ENCODE results near the gene DAB1.

The DAB1 gene

DNA sequence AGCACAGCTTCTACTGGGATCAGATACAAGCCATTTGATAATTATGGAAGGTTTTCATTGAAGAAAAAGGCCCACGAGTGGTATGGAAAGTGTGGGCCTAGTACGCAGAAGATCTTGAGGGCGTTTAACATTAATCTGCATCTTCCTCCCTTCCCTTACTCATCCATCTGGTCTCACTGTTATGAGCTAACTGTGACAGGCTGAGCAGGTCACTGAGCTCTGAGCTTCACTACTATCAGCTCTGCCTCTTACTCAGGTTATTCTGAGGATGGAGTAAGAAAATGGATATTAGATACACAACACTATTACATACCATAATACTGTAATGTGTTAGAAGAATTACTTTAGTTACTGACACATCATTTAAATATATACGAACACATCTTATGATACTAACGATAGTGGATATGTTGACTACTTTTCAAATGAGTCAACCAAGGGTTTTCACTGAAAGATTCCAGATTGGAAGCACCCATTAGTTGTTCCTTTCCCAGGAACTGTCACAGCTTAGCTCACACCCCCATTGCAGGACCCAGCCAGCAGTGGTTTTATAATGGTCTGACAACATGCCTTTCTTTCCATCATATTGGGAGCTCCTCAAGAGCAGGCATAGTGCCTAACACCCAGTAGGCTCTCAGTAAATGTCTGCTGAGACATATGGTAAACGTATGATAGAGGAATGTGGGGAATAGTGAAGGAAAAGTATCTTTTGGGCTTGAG is 360.3 kb downstream of the DAB1 start:
- no peak for DNase-seq

DNA sequence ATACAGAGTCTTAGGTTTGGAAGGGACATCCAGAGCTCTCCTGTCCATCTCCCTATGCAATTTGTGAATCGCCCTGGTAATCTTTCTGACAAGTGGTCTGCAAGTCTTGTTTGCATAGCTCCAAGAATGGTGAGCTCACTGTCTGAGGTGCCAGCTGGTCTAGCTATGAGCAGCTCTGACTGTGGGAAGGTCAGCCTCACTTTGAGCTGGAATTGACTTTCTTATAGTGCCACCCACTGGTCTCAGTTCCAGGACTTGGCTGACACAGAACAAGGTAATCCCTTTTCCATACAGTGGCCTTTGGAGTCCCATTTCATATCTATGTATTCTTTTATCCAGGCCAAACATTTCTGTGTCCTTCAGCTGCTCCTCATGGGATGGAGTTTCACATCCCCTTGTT is 362.5 kb downstream of the DAB1 start:
- no peak for DNase-seq

DNA sequence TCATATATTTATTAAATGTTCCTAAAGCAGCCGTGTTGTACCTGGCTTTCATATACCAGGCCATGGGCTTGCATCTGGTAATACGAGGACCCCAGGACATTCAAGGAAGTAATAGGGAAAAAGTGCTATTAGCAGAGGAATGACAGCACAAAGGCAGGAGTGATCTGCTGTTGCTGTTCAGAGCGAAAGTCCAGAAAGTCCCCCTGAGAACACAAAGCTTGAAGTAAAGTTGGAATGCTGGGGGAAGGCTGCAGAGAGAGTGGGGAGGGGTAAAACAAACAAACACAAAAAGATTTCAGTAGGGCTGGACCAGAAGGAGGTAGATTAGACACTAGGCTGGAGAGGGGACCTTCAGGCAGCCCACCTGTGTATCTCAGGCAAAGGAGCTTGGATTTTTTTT is 363.4 kb downstream of the DAB1 start:
- DNase-seq = no peak

DNA sequence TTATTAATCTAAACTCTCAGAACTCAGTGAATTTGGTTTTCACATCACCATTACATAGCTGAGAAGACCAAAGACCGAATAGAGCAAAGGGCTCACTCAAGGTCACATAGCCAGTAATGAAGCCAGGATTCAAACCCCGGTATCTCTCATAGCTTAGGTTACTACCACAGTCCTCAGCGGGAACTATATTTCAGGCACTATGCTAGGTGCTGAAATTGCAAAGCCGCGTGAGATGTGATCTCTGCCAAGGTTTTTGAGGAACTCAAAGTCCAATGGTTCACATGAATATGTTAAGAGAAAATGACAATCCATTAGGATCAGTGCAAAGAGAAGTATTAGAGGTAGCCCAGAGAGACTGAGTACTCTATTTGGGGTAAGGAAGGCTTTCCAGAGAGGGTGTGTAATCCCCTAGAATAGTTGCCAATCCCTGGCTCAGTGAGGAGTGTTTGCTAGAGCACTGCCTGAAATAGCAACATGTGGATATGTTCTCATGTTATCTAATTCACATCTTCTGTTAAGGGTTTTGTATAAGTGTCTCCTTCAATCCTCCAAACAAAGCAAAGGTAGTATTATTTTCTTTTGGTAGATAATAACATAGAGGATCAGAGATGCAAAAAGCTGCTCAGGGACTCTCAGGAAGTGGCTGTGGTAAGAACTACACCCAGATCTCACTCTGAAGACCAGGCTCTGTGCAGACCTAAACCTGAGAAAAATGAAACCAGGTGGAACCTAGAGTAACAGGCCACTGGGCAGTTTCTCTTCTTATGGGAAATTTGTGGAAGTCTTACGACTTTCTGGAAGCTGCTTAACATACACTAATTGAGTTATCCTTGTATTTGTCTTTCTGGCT is 365.0 kb downstream of the DAB1 start:
- DNase-seq = no peak

DNA sequence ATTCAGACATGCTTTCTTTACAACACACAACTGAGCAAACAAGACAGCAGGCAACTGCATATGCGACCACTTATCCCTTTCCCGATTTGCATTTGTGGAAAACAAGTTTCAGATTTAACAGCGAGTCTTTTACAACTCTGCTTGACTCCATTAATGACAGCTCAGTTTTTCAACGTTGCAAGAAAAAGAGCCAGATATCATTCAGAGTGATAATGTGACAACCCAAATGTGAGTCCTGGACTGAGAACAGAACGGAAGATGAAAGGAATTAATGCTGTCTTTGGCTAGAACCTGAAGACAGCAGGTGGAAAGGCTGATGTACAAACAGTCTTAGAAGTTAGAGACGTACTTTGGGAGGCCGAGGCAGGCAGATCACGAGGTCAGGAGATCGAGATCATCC is 375.0 kb downstream of the DAB1 start:
- DNase-seq = no peak

DNA sequence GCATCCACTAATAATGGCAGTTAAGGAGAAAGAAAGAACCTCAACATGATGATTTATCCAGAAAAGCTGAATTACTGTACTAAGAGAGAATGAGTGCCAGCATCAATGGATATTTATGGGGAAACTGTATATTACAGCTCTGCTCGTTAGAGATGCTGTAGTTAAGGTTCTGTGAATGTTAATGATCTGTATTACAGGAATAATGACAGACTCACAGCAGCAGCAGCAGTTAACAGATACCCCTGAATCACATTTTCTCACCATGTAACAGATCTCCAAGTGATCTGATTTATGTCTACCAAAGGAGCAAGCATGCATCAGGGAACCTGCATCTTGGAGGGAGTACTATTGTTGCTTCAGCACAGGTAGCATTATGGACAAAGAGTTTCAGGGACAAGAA is 377.4 kb downstream of the DAB1 start:
- DNase-seq = no peak

DNA sequence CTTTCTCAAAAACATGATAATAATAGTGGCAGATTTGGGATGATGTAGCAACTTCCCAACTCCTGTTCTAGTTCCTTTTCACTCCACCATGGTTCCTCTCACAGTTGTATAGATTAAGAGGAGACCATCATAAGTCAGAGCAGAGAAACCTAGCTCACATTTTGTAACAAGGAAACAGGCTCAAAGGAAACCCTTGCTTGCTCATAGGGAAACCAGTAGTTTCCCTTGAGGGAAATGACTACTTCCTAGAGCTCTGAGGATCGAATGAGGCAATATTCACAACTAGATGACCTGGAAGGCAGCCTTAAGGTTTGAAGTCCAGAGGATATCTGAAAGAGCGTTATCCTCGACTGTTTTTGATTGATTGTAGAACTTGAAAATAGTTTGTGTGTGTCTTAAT is 382.0 kb downstream of the DAB1 start:
- no peak for DNase-seq

DNA sequence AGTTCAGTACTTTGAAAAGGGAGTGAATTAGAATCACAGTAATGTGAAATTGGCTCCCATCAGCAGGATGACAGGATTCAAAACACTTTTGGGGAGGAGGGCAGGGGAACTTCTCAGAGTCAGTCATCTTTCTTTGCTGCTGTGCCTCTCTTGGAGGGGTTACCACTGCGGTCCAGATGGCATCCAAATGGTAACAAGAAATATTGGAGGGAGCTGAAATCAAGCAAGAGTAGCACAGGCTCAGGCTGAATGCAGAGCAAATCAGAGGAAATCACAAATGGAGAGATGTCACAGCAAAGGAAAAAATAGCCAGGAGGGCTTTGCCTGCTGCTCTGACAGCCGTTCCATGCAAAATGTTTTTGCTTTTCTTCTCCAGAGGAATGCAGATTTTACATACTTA is 383.0 kb downstream of the DAB1 start:
- DNase-seq = no peak

DNA sequence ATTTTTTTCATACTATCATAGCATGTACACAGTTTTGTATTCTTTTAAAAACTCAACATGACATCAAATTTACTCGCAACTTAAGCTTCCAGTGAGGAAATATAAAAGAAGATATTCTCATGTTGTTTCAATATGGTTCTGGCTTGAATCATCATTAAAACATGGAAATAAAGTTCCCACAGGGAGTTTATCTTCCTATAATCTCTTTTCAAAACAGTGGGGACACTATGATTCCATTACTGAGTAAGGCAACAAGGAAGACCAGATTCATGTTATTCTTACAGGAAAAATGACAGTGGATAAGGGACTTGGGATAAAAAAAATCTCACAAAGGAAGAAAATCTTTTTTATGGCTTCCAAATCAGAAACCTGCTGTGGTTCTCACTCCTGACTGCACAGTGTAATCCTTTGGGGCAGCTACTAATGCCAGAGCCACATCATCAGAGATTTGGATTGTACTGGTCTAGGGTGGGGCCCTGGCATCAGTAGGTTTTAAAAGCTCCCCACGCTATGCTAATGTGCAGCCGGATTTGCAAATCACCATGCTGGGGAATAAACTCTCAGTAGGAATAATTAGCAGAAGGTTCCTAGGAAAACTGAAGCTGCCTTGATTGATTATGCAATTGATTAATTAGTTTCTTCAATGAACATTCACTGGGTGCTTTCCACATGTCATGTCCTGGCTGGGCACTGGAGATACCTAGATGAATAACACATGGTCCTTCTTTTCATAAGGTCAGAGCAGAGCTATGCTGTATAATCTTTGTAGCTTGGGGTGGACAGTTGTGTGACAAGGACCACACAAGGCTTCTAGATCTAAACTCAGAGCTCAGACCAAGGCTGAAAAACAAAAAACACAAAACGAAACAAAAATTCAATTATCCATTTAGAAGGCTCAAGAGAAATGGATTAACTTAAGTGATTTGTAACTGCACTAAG is 386.9 kb downstream of the DAB1 start:
- no peak for DNase-seq

DNA sequence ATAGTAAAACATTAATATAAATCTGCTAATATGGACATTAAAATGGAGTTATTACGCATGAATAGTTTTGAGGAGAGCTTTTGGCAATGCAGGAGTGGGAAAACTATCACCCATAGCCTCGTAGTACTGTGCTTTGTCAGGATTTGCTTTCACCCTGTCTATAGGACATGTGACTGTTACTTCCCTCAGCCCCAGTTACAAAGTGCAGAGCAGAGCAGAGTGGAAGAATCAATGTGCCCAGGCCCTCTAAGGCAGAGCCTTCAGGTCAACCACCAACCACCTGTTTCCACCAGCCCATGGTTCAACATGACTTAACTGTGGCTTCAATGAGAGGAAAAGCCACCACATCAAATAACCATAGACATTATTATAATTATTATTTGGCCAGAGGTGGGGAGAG is 389.1 kb downstream of the DAB1 start:
- DNase-seq = no peak

DNA sequence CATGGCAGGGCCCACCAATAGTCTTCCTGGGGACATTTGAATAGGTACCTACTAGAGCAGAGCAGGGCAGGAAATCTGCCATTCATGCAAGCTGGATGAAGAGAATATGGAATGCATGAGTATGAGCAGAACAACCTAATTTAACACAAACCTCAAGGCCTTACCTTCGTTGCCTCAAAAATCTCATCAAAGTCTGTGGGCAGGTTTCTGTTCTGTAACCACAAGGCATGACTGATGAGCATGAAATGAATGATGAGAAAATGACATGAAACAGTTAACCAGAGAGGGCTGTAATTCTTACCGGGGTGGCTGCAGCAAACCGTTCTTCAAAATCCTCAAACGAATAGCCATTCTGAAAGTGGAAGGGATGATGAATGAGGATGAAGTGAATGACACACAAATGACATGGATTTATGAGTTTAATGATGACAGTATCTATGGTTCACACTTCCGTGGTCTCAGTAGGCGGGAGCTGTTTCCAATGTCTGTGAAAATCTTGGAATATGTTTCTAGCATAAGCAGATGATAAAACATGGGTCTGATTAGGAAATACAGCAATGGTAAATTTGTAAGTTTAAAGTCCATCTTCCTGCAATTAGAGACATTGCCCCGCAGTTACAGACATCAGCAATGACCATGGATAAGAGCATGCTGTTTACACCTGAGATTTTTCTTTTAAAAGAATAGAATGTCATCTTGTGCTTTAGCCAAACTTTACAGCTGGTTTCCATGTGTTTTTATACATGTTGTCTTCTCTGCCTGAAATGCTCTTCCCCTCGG is 390.4 kb downstream of the DAB1 start:
- DNase-seq = no peak

DNA sequence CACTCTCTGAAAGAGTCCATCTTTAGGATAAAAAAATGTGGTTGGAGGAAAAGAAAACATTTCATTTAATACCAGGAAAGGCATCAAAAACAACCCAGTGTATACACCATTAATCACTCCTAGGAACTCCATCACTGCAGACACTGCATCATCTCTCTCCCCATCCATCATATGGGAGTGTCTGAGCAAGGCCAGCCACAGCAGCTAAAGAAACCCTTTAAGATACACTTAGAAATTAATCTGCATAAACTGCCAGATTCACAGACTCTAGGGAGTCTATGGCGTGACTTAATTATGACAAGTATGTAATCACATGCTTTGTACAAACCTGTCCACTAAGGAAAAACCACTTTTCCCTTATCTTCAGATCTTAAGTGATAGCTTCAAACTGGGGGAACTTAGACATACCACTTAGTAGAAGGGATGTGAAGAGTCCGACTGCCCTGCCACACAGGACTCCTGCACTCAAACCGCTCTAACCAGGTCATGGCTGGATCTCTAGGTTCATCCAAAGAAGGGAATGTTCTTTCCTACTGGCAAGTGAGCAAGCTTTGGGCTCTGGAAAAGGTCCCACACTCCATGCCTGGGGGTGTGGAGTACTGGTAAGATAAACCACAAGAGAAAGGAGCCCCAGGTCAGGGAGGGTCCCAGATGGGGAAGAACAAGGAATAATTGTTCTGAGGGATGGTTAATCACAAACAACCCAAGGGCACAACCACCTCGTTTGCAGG is 397.1 kb downstream of the DAB1 start:
- no peak for DNase-seq

DNA sequence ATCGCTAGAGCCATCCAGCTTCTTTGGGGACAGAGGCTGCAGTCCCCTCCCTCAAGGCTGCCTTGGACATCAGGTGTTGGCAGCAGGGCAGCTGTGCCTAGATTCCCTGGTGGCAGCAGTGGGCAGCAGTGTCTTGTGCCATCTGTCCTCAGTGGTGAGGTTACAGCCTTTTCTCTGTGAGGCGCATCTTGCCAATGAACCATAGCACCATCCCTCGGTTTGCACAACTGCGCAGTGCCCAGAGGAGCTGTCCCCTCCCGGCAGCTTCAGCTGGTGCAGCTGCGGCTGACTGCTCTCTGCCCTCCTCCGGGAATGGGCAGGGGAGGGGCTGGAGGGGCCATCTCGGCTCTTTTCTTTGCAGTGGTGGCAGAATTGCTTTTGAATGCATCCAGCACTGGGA is 399.0 kb downstream of the DAB1 start:
- no peak for DNase-seq

DNA sequence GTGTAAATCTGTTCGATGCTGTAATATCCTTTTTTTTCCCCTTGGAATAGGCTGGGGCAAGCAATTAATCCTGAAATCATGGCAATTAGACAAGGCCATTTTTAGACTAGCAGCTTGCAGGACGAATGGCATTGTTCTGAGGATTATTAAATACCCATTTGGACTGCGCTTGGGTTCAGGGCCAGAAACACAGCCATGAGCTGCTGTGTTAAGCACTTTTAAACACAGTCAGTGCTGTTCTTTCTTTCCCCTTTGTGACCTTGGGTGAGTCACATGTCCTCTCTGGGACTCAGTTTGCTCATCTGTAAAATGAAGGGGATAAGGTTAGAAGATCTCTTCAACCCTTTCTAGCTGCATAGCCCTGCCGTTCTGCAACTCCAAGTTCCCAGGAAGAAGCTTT is 399.4 kb downstream of the DAB1 start:
- no peak for DNase-seq

DNA sequence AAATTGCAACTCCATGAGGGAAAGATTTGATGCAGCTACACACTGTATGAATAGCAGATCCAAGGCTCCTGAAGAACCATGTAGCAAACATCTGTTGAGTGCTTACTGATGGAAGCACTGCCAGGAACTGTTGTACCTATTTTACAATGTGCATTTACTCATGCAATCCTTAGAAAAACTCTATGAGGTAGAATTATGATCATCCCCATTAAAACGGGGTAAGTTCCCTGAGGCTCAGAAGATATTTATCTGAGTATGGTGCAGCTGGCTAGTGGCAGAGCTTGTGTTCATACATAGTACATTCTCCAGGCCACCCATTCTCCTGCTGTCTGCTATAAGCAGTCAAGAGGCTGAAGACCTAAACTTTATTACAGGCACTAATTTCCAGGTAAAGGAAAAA is 403.6 kb downstream of the DAB1 start:
- no peak for DNase-seq

DNA sequence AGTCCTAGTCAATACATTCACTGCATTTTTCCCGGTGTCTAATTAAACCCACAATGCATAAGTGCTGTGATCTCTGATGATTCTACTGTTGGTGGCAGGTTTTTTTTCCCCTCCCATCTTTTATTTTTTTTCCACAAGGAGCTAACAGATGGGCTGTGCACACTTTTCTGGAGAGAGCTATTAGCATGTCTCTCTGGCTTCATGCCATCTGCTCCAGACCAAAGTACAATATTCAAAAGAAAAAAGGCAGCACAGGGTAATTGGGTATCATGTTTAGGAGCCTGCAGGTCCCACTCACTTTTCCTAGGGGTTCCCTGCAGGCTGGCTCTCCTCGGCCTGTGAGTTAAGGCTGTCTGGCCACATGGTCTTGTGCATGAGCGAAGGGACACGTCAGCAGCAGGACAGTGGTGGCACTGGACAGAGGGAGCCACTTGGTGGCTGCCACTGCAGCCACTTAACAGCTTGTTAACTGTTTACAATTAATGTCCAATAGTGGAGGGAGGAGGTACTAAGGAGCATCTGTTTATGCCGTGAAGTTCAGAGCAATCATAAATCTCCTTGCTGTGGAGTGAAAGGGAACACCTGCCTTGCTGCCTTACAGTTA is 404.5 kb downstream of the DAB1 start:
- no peak for DNase-seq

DNA sequence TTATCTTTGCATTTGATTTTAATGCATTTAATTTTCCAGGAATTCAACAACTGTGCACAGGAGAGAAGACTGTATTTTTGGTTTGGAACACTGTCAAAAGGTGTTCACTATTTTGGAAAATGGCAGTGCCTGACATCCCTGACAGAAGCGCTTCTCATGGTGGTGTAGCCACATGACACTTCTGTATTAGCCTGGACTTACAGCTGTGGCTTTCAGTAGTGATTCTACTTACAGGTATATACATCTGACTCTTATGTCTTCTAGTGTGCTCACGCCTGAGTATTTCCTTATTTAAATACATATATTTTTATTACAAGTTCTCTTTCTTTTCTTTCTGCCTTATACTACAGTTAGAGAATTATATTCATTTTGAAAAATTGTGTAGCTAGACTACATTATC is 405.7 kb downstream of the DAB1 start:
- no peak for DNase-seq

DNA sequence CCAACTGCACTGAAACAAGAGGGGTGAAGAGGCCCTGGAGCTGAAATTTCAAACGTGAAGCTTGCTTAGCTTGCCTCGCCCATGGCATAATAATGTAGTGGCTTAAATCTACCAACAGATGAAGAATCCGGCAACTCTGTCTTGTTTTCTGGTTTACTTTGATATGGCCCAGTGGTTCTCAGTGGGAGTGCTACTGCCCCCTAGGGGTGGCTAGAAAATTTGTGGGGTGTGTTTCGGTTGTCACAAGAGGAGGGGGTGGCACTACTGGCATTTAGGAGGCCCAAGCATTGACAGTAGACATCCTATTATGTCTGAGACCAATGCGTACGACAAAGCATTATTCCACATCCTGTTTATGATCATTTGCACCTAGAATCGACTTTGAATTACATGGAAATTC is 406.1 kb downstream of the DAB1 start:
- DNase-seq = no peak

DNA sequence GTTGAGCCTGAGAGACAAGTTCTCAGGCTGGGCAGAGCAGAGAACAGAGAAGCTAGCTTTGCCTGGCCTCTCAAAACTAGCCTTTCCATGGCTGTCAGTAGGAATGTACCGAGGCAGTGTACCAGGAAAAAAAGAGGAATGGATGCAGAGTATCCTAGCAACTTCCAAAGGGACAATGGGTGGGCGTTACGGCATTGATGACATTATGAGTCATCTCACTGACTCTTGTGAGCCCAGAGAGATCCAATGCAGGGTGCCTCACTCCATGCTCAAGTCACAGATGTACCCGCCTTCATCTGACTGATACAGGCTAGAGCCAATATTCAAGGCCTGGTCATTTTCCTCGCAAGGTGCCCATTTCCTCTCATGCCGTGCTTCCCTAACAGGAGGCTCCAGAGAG is 406.7 kb downstream of the DAB1 start:
- no peak for DNase-seq

DNA sequence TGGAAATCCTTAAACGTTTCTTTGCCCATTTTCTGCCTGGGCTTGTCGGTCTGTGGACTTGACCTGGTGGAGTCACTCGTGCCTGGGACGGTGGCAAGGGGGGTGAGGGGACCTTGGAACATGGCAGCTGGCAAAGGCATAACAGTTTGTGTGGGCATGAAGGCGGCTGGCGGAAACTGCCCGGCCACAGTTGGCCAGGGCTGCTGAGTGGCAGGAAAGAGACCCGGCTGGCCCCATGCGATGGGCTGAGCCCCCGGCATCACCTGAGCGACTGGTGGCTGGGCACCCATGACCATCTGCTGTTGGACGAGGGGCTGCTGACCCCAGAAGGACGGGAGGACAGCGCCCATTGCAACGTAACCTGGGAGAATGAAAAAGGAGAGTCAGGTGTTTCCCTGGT is 408.8 kb downstream of the DAB1 start:
- no peak for DNase-seq

DNA sequence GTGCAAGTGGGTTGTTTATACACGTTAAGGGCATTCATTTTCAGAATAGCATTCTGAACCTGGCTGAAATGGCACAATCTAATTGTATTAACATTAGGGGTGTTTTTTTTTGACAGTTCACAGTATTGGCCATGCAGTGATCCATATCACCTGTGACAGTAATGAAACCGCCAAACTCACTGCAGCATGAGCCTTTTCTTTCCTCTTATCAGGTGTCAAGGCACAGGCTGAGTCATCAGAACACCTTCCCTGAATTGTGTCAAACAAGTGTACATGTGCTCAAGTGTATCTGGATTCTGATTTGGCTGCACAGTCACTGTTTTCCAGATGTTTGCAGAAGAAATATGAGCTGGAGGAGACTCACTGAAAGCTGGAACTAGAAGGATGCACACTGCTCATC is 410.3 kb downstream of the DAB1 start:
- no peak for DNase-seq

DNA sequence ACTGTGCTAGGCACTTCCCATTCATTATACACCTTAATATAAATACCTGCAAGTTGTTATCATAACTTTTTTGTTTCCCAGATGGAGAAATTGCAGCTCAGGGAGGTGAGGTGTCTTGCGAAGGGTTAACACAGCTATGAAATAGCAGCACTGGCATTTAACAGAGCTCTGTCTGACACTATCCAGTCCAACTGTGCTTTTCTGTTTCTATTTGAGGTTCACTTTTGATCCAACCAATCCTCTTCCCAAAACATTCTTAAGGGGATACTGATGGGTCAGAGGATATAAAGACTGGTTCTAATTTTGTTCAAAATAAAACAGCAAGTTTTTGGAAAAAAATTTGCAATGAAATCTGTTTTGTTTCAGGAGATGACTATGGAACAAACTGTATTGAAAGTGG is 411.5 kb downstream of the DAB1 start:
- no peak for DNase-seq
